ENCODE measurements around the gene BFSP2. TPM values are rescaled to one million over a fixed set of nuclear protein-coding genes. Genes with fewer than 3 reads are reported as not detected.
"Not testable (repeated sequence)": the region's sequence is repeated elsewhere in the genome, so short reads cannot be mapped to it uniquely, and the experiment has no call there.

Gene BFSP2
- total RNA-seq, 1 experiment from 2014 or later = 0.67 TPM

DNA sequence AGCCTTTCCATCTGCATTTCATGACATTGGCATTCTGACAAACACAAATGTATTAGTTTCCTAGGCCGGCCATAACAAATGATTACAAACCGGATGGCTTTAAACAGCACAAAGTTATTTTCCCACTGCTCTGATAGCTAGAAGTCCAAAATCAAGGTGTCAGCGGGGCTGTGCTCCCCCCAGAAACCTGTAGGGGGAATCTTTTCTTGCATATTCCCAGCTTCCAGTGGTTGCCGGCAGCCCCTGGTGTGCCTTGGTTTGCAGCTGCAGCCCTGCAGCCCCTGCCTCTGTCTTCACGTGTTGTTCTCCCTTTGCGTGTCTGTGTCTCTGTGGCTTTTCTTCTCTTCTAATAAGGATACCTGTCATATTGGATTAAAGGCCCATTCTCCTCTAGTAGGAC, 94.6 kb downstream of the BFSP2 start:
- Histone ChIP-seq H3K27me3 (ENCODE audit: control insufficient read depth, insufficient read depth, low read length) (no peaks in the 10 kb centered on the region), H3K9me3 (ENCODE audit: control insufficient read depth, insufficient read depth, low read depth, low read length) (no peaks in the 10 kb centered on the region), H3K4me1 (ENCODE audit: control insufficient read depth, insufficient read depth, low read length) (peaks cover 18% of the 10 kb centered on the region; the same call in 1 of the 2 replicates), H3K27ac (ENCODE audit: low read length) (peak overlapping the region; percentile 60; the same call in 1 of the 2 replicates), H3K4me3 (ENCODE audit: low read depth in 2 of 2, low read length in 2 of 2) (no peak overlapping the region), H3K36me3 (ENCODE audit: control insufficient read depth, insufficient read depth, low read length) (no peaks in the 10 kb centered on the region)
- ATAC-seq = peak; percentile 65; the same call in 1 of the 2 replicates
- no TSS peak for BruUV-seq (replicated peaks)
- no peak for DNase-seq (ENCODE audit: low read depth, low spot score)
- CTCF ChIA-PET = interaction anchor here (0.6 kb wide), 2 partner anchors 30 to 161 kb away, joined by 3 read pairs; no protein-coding TSS in a partner anchor
- TF ChIP-seq TCF7L2 (IDR thresholded peaks at IDR 0.05; ENCODE audit: low read depth, low read length) (no peak), POLR2AphosphoS5 (IDR thresholded peaks at IDR 0.05; ENCODE audit: low read depth, low read length) (no peak), SIN3A (IDR thresholded peaks at IDR 0.05; ENCODE audit: borderline replicate concordance, insufficient read depth, low read depth, low read length) (no peak)
- TF ChIP-seq, protein P1, sequence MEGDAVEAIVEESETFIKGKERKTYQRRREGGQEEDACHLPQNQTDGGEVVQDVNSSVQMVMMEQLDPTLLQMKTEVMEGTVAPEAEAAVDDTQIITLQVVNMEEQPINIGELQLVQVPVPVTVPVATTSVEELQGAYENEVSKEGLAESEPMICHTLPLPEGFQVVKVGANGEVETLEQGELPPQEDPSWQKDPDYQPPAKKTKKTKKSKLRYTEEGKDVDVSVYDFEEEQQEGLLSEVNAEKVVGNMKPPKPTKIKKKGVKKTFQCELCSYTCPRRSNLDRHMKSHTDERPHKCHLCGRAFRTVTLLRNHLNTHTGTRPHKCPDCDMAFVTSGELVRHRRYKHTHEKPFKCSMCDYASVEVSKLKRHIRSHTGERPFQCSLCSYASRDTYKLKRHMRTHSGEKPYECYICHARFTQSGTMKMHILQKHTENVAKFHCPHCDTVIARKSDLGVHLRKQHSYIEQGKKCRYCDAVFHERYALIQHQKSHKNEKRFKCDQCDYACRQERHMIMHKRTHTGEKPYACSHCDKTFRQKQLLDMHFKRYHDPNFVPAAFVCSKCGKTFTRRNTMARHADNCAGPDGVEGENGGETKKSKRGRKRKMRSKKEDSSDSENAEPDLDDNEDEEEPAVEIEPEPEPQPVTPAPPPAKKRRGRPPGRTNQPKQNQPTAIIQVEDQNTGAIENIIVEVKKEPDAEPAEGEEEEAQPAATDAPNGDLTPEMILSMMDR (IDR thresholded peaks at IDR 0.05) = no peak; the same call in 1 of the 2 replicates
- TF ChIP-seq, protein P2, sequence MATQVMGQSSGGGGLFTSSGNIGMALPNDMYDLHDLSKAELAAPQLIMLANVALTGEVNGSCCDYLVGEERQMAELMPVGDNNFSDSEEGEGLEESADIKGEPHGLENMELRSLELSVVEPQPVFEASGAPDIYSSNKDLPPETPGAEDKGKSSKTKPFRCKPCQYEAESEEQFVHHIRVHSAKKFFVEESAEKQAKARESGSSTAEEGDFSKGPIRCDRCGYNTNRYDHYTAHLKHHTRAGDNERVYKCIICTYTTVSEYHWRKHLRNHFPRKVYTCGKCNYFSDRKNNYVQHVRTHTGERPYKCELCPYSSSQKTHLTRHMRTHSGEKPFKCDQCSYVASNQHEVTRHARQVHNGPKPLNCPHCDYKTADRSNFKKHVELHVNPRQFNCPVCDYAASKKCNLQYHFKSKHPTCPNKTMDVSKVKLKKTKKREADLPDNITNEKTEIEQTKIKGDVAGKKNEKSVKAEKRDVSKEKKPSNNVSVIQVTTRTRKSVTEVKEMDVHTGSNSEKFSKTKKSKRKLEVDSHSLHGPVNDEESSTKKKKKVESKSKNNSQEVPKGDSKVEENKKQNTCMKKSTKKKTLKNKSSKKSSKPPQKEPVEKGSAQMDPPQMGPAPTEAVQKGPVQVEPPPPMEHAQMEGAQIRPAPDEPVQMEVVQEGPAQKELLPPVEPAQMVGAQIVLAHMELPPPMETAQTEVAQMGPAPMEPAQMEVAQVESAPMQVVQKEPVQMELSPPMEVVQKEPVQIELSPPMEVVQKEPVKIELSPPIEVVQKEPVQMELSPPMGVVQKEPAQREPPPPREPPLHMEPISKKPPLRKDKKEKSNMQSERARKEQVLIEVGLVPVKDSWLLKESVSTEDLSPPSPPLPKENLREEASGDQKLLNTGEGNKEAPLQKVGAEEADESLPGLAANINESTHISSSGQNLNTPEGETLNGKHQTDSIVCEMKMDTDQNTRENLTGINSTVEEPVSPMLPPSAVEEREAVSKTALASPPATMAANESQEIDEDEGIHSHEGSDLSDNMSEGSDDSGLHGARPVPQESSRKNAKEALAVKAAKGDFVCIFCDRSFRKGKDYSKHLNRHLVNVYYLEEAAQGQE (IDR thresholded peaks at IDR 0.05; ENCODE audit: insufficient read depth in 1 of 2, low read depth in 2 of 2, low read length in 1 of 2) = no peak
- intact Hi-C loops (cut with micrococcal nuclease; ENCODE audit: unreplicated experiment) = no loop called here
- in situ Hi-C loops (cut with HindIII; ENCODE audit: low pct_unique_long_range_greater_than_20kb, low sequenced_read_pairs) = no loop called here
- POLR2A ChIA-PET = no interaction called here

DNA sequence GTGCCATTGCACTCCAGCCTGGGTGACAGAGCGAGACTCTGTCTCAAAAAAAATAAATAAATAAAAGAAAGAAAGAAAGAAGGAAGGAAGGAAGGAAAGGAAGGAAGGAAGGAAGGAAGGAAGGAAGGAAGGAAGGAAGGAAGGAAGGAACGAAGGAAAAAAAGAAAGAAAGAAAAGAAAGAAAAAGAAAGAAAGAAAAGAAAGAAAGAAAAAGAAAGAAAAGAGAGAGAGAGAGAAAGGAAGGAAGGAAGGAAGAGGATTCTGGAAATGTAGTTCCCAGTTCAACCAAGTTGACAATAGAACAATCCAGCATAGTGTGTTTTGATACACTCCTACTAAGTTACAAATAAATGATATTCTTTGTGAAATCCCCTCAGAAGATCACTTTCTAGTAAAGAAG, 102.7 kb downstream of the BFSP2 start:
- ATAC-seq; H3K36me3 ChIP-seq (ENCODE audit: control insufficient read depth, insufficient read depth, low read length); CTCF ChIA-PET; H3K9me3 ChIP-seq (ENCODE audit: control insufficient read depth, insufficient read depth, low read depth, low read length); BruUV-seq (replicated peaks); in situ Hi-C loops (cut with HindIII; ENCODE audit: low pct_unique_long_range_greater_than_20kb, low sequenced_read_pairs); intact Hi-C loops (cut with micrococcal nuclease; ENCODE audit: unreplicated experiment); POLR2A ChIA-PET; H3K27me3 ChIP-seq (ENCODE audit: control insufficient read depth, insufficient read depth, low read length); DNase-seq (ENCODE audit: low read depth, low spot score); H3K4me3 ChIP-seq (ENCODE audit: low read depth in 2 of 2, low read length in 2 of 2): not testable (repeated sequence)
- H3K27ac ChIP-seq (ENCODE audit: low read length) = peak overlapping the region; percentile 18; the same call in 1 of the 2 replicates
- H3K4me1 ChIP-seq (ENCODE audit: control insufficient read depth, insufficient read depth, low read length) = peaks cover 15% of the 10 kb centered on the region

DNA sequence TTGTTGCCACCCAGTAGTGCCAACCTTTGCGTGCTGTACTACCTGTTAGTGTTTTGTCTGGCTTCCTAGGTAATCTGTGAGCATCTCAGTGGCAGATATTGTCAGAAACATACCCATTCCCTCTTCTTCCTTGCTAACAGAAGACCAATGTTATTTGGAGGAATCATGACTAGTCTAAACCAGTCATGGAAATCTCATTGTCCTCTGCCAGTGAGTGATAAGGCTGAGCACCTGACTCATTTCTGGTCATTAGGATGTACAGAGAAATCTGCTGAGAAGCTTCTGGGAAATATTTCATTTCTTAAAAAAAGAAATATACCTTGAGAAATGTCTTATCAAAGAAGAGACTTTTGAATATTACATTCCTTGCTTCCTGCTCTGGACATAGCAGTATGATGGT, 103.6 kb downstream of the BFSP2 start:
- BruUV-seq (replicated peaks) = no TSS peak
- DNase-seq (ENCODE audit: low read depth, low spot score) = no peak
- CTCF ChIA-PET = no interaction called here
- no peak for ATAC-seq
- no peaks in the 10 kb centered on the region for H3K36me3 ChIP-seq (ENCODE audit: control insufficient read depth, insufficient read depth, low read length)
- intact Hi-C loops (cut with micrococcal nuclease; ENCODE audit: unreplicated experiment) (no loop called here), in situ Hi-C loops (cut with HindIII; ENCODE audit: low pct_unique_long_range_greater_than_20kb, low sequenced_read_pairs) (no loop called here)
- H3K27ac ChIP-seq (ENCODE audit: low read length) = peak overlapping the region; percentile 58; the same call in 1 of the 2 replicates
- H3K4me1 ChIP-seq (ENCODE audit: control insufficient read depth, insufficient read depth, low read length) = peaks cover 15% of the 10 kb centered on the region
- POLR2A ChIA-PET = interaction anchor here (0.6 kb wide), 1 partner anchor 37 kb away, joined by 3 read pairs; no protein-coding TSS in a partner anchor
- TF ChIP-seq SIN3A (IDR thresholded peaks at IDR 0.05; ENCODE audit: borderline replicate concordance, insufficient read depth, low read depth, low read length) (no peak), TCF7L2 (IDR thresholded peaks at IDR 0.05; ENCODE audit: low read depth, low read length) (no peak), POLR2AphosphoS5 (IDR thresholded peaks at IDR 0.05; ENCODE audit: low read depth, low read length) (no peak)
- TF ChIP-seq, protein P2 (IDR thresholded peaks at IDR 0.05; ENCODE audit: insufficient read depth in 1 of 2, low read depth in 2 of 2, low read length in 1 of 2) = no peak
- H3K9me3 ChIP-seq (ENCODE audit: control insufficient read depth, insufficient read depth, low read depth, low read length) = no peaks in the 10 kb centered on the region
- no peak overlapping the region for H3K4me3 ChIP-seq (ENCODE audit: low read depth in 2 of 2, low read length in 2 of 2)
- H3K27me3 ChIP-seq (ENCODE audit: control insufficient read depth, insufficient read depth, low read length) = no peaks in the 10 kb centered on the region

Data from Panc1 (cell line).